Fibroblast of lung (primary cell): ENCODE data around the gene KCNT1.

ENCODE experiments used
- CTCF ChIP-seq, 2 donors: IDR thresholded peaks in 1 of 2; conservative IDR thresholded peaks in 1 of 2; 1 replicate in 1 of 2; 2 replicates in 1 of 2; pipeline ENCODE4 v1.5.1; 2011 to 2012; ENCODE audit warnings: low read length in 2 of 2, control low read depth in 1 of 2, inconsistent platforms in 1 of 2, low read depth in 1 of 2, mild to moderate bottlenecking in 1 of 2
- EZH2 ChIP-seq: IDR thresholded peaks from 2 replicates; pipeline ENCODE4 v1.5.1; 2012; ENCODE audit warnings: low read length, control low read depth, mild to moderate bottlenecking; ENCODE audit errors: missing control alignments

- TF ChIP-seq CTCF (conservative IDR thresholded peaks at IDR 0.05 in 1 of 2, IDR thresholded peaks at IDR 0.05 in 1 of 2; ENCODE audit: low read depth in 1 of 2, low read length in 2 of 2) (no peak), EZH2 (no peak)
Observed at GRCh38 chr9:135667463-135668001, 34.5 kb upstream of the KCNT1 start.
